ENCODE data around the gene TNFAIP8L1. TPM values are rescaled to one million over a fixed set of nuclear protein-coding genes. Genes with fewer than 3 reads are reported as not detected.
A peak's percentile ranks its signal among the peaks of the same experiment; 100 is the strongest.

TNFAIP8L1 gene
- total RNA-seq = 4.2 TPM
- long read RNA-seq, partial matches to known transcripts = 0 of 6 reads
- long read RNA-seq, other reads (novel, unspliced or antisense) = 2 of 6 reads

DNA sequence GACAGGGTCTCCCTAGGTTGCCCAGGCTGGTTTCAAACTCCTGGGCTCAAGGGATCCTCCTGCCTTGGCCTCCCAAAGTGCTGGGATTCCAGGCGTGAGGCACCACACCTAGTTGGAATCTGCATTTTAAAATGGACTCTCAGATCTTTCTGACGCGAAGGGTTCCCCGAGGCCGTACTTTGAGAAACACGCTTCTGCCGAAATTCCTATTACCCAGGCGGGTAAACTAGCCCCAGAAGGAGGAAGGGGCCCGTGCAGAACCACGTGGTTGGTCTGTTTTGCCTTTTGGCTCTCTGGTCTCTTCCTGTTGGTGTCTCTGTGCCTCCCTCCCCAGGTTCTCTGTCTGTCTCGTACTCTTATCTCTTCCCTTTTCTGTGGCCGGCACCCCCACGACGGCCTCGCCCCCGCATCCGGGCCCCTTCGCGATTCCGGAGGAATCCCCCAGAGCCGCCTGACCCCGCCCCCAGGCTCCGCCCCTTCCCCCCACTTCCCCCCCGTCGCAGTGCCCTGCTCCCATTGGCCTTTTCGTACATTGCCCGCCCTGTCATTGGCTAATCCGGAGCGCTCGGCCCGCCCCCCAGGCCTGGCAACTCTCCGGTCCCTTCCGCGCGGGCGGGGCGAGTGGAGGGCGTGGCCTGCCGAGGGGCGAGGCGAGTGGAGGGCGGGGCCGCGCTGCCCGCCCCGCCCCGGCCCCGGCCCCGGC is at the start of gene TNFAIP8L1:
Gene TNFAIP8L1, plus strand, starts transcription at position 689 of the 703 bp plus-strand sequence. CDS start 12,354 bp downstream, outside the sequence.
- Histone ChIP-seq H3K9me3 (replicated peaks) (no peaks in the 10 kb centered on the region), H3K4me3 (peak within 1 kb of the TSS; percentile 84), H3K4me1 (peaks cover 56% of the 10 kb centered on the region), H3K36me3 (no peaks in the 10 kb centered on the region), H3K27ac (replicated peaks) (peak within 1 kb of the TSS; percentile 90), H3K27me3 (ENCODE audit: low read depth) (no peaks in the 10 kb centered on the region)
- TF ChIP-seq, protein P1, sequence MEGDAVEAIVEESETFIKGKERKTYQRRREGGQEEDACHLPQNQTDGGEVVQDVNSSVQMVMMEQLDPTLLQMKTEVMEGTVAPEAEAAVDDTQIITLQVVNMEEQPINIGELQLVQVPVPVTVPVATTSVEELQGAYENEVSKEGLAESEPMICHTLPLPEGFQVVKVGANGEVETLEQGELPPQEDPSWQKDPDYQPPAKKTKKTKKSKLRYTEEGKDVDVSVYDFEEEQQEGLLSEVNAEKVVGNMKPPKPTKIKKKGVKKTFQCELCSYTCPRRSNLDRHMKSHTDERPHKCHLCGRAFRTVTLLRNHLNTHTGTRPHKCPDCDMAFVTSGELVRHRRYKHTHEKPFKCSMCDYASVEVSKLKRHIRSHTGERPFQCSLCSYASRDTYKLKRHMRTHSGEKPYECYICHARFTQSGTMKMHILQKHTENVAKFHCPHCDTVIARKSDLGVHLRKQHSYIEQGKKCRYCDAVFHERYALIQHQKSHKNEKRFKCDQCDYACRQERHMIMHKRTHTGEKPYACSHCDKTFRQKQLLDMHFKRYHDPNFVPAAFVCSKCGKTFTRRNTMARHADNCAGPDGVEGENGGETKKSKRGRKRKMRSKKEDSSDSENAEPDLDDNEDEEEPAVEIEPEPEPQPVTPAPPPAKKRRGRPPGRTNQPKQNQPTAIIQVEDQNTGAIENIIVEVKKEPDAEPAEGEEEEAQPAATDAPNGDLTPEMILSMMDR (IDR thresholded peaks at IDR 0.05; ENCODE audit: borderline replicate concordance) = no peak
- intact Hi-C loops (cut with micrococcal nuclease) = loop anchor here (5.0 kb wide), 1 partner anchor 62 kb away; no protein-coding TSS in a partner anchor
- DNase-seq = peak; percentile 97

DNA sequence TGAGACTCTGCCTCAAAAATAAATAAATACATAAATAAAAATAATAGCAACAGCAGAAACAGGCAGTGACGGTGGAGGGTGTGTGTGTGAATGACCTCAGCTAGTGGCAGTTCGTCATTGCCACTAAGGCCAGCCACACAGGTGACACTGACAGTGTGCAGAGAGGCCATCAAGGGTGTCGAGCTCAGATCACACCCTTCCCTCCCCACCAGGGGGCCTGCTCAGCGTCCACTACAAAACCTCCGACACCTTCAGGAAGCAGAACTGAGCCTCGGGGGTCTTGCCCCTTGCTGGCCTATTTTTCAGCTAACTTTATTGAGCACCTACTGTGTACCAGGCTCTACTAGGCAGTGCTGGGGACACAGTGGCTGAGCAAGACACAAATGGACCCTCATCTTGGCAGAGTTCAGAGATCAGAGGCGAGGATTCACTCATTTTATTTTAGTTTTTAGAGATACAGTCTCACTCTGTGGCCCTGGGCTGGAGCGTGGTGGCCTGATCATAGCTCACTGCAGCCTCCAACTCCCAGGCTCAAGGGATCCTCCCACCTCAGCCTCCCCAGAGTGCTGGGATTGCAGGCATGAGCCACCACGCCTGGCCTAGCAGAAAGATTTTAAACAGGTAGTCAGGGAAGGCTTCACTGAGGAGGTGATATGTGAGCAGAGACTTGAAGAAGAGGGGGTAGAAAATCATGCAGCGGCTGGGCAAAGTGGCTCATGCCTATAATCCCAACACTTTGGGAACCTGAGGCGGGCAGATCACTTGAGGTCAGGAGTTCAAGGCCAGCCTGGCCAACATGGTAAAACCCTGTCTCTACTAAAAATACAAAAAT is 49.5 kb upstream of the TNFAIP8L1 start:
- no peak overlapping the region for H3K27ac ChIP-seq (replicated peaks)
- peaks cover 69% of the 10 kb centered on the region for H3K27me3 ChIP-seq (ENCODE audit: low read depth)
- no peaks in the 10 kb centered on the region for H3K9me3 ChIP-seq (replicated peaks)
- peaks cover 2% of the 10 kb centered on the region for H3K4me1 ChIP-seq
- no peak overlapping the region for H3K4me3 ChIP-seq
- TF ChIP-seq, protein P1 (IDR thresholded peaks at IDR 0.05; ENCODE audit: borderline replicate concordance) = peak; percentile 57
- intact Hi-C loops (cut with micrococcal nuclease) = no loop called here
- no peaks in the 10 kb centered on the region for H3K36me3 ChIP-seq
- peak; percentile 41 for DNase-seq

DNA sequence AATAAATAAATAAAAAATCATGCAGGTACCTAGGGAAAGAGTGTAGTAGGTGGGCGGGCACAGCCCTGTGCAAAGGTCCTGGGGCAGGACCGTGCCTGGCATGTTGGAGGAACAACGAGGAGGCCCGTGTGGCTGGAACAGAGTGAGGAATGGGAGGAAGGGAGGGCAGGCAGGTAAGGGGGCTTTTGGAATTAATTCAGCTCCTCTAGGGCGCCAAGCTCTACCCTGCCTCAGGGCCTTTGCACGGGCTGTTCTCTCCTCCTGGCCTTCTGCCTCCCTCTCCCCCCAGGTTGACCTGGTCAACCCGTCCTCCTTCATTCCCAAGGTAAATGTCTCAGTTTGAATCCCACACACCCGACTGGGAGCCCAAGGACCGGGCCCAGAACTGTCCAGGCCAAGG is 48.8 kb upstream of the TNFAIP8L1 start:
- Histone ChIP-seq H3K36me3 (no peaks in the 10 kb centered on the region), H3K27ac (replicated peaks) (no peak overlapping the region), H3K4me1 (no peaks in the 10 kb centered on the region), H3K9me3 (replicated peaks) (no peaks in the 10 kb centered on the region), H3K27me3 (ENCODE audit: low read depth) (peaks cover 69% of the 10 kb centered on the region), H3K4me3 (no peak overlapping the region)
- TF ChIP-seq, protein P1 (IDR thresholded peaks at IDR 0.05; ENCODE audit: borderline replicate concordance) = no peak
- intact Hi-C loops (cut with micrococcal nuclease) = no loop called here
- DNase-seq = no peak

DNA sequence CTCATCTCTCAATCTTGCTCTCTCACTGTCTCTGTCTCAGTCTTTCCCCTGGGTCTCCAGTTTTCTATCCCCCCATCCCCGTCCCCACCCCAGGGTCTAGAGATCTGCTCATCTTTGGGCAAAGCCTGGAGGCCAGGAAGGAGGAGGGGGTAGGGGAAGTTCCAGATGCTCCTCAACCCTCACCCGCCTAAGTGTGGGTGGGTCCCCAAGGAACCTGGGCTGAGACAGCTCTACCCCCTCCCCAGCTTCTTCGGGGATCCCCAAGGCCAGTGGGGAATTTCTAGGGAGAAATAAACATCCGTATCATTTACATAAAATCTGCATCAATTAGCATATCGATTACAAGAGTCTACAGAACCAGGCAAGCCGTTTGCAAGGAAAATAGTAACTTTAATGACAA is 48.0 kb upstream of the TNFAIP8L1 start:
- intact Hi-C loops (cut with micrococcal nuclease) = no loop called here
- H3K27ac ChIP-seq (replicated peaks) = no peak overlapping the region
- H3K9me3 ChIP-seq (replicated peaks) = no peaks in the 10 kb centered on the region
- TF ChIP-seq, protein P1 (IDR thresholded peaks at IDR 0.05; ENCODE audit: borderline replicate concordance) = no peak
- H3K36me3 ChIP-seq = no peaks in the 10 kb centered on the region
- DNase-seq = no peak
- H3K4me3 ChIP-seq = no peak overlapping the region
- no peaks in the 10 kb centered on the region for H3K4me1 ChIP-seq
- H3K27me3 ChIP-seq (ENCODE audit: low read depth) = peaks cover 69% of the 10 kb centered on the region

DNA sequence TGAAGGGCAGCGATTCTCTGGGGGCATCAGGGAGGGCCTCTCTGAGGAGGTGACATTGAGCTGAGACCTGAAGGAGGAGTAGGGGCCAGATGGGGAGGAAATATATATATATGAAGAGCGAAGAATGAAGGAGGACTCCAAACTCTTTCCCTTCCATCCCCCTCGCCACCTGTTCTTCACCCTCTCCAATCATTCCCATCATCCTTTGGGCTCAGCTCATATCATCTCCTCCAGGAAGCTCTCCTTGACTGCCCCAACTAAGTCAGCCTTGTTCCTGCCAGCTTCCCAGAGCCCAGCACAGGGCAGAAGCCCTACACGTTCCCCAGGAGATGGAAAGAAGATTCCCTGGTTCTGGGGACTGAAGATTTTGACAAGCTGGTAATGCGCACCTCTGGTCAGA is 46.9 kb upstream of the TNFAIP8L1 start:
- intact Hi-C loops (cut with micrococcal nuclease) = no loop called here

More for the DNA sequence above, 46.9 kb upstream of the TNFAIP8L1 start:
- TF ChIP-seq, protein P1 (IDR thresholded peaks at IDR 0.05; ENCODE audit: borderline replicate concordance) = no peak
- H3K27ac ChIP-seq (replicated peaks) = no peak overlapping the region
- no peak overlapping the region for H3K4me3 ChIP-seq
- H3K4me1 ChIP-seq = peaks cover 3% of the 10 kb centered on the region
- no peak for DNase-seq
- peaks cover 70% of the 10 kb centered on the region for H3K27me3 ChIP-seq (ENCODE audit: low read depth)
- H3K9me3 ChIP-seq (replicated peaks) = no peaks in the 10 kb centered on the region
- no peaks in the 10 kb centered on the region for H3K36me3 ChIP-seq
